ENCODE results near the gene ANKAR.

- TF ChIP-seq CTCF (IDR thresholded peaks at IDR 0.05) (no peak), POLR2AphosphoS5 (IDR thresholded peaks at IDR 0.05) (no peak), EP300 (IDR thresholded peaks at IDR 0.05) (no peak)
These were observed 19.8 kb upstream of the ANKAR start for GRCh38 chr2:189654641-189655040.
